Motor neuron (in vitro differentiated cells): ENCODE results near the gene AADACL2. TPM values are rescaled to one million over a fixed set of nuclear protein-coding genes. Genes with fewer than 3 reads are reported as not detected.

ENCODE experiments used
- ATAC-seq, 8 experiments: fragments of 200-7000 bp; cut with Tn5 transposase; replicated peaks in 6 of 8; 2 replicates each; pipeline ENCODE4 v1.8.0; 2021; ENCODE audit warnings: mild to moderate bottlenecking in 8 of 8, moderate library complexity in 8 of 8
- H3K27ac ChIP-seq, 2 donors: fragments of 250-450 bp; sonication (Bioruptor Pico); 2 replicates each; pipeline ENCODE4 v1.9.0; 2021; ENCODE audit warnings: antibody characterized with exemption in 2 of 2, mild to moderate bottlenecking in 2 of 2, moderate library complexity in 1 of 2
- H3K4me1 ChIP-seq, 2 donors: fragments of 250-450 bp; sonication (Bioruptor Pico); replicated peaks in 1 of 2; 2 replicates each; pipeline ENCODE4 v1.6.1; 2021; ENCODE audit warnings: antibody characterized with exemption in 2 of 2, mild to moderate bottlenecking in 2 of 2, moderate library complexity in 1 of 2
- H3K4me3 ChIP-seq, 5 donors: fragments of 250-450 bp; sonication (Bioruptor Pico); 2 replicates each; pipeline ENCODE4 v1.9.0; 2021; ENCODE audit warnings: antibody characterized with exemption in 5 of 5, mild to moderate bottlenecking in 5 of 5, moderate library complexity in 4 of 5
- WGBS, 10 experiments: fragments of 450-650 bp; shearing (Covaris generic); methylation state at CpG; one replicate each; pipeline ENCODE4 v1.0.0; 2022; 5-methylcytosine and 5-hydroxymethylcytosine counted together
- in situ Hi-C, 9 experiments: fragments of 400-800 bp; cut with MboI; loops; one replicate each; pipeline ENCODE4 v1.15.0; 2021; ENCODE audit warnings: low sequenced_read_pairs in 9 of 9, low pct_unique_long_range_greater_than_20kb in 2 of 9; ENCODE audit not compliant: unreplicated experiment in 9 of 9
- total RNA-seq, 8 experiments: library from RNA; unstranded; fragments of 300-600 nt; gene quantifications; 2 replicates each; pipeline versions ENCODE4 v1.2.3 to v1.2.4, GENCODE V29; 2022

Gene AADACL2, protein sequence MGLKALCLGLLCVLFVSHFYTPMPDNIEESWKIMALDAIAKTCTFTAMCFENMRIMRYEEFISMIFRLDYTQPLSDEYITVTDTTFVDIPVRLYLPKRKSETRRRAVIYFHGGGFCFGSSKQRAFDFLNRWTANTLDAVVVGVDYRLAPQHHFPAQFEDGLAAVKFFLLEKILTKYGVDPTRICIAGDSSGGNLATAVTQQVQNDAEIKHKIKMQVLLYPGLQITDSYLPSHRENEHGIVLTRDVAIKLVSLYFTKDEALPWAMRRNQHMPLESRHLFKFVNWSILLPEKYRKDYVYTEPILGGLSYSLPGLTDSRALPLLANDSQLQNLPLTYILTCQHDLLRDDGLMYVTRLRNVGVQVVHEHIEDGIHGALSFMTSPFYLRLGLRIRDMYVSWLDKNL
- total RNA-seq = 10 to 100 TPM in 1 of 8 experiments, 1 to 10 TPM in 1, under 1 TPM in 4, not detected in 2; 0.04 to 30.5 (median 0.12) TPM

DNA sequence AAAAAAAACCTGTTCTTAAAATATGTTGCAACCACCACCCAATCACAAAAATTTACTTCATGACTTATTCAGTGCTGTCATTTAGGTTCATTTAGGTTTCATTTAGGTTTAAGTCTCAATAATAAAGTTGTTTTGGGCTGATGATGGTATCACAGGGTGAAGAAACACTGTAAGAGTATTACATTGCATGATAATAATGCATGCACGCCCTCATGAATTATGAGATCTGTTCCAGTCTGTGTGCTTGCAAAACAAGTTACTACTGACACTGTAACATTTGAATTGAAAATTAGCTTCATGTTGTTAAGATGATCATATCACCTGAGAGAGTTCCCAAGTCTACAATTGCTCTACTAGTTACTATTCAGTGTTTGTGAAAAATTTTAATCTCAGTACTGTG, at the start of gene AADACL2:
AADACL2 (plus strand) TSS at position 315 of the 400 bp plus-strand sequence. CDS start 109 bp downstream, outside the sequence.
- Histone ChIP-seq H3K4me1 (no peaks in the 10 kb centered on the region), H3K27ac (no peak within 1 kb of the TSS), H3K4me3 (no peak within 1 kb of the TSS)
- WGBS, 10 experiments = 0 to 100% (median 44%) methylated on average over 1 of the region's 1 CpG; no CpG with 5 or more reads in 4 of the 10 experiments
- ATAC-seq = peak in 3 of 8 experiments; percentile 83 to 99 (median 95)
- in situ Hi-C loops = no loop called here

DNA sequence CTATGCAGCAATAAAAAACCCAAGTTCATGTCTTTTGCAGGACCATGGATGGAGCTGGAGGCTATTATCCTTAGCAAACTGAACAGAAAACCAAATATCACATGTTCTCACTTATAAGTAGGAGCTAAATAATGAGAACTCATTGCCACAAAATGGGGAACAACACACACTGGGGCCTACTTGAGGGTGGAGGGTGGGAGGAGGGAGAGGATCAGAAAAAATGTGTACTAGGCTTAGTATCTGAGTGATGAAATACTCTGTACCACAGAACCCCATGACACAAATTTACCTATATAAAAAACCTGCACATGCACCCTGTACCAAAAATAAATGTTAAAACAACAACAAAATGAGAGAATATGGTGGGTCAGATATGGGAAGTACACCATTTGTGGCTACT, 49.6 kb upstream of the AADACL2 start:
- ATAC-seq = no peak
- no peaks in the 10 kb centered on the region for H3K4me1 ChIP-seq
- in situ Hi-C loops = no loop called here
- no peak overlapping the region for H3K27ac ChIP-seq
- no peak overlapping the region for H3K4me3 ChIP-seq

DNA sequence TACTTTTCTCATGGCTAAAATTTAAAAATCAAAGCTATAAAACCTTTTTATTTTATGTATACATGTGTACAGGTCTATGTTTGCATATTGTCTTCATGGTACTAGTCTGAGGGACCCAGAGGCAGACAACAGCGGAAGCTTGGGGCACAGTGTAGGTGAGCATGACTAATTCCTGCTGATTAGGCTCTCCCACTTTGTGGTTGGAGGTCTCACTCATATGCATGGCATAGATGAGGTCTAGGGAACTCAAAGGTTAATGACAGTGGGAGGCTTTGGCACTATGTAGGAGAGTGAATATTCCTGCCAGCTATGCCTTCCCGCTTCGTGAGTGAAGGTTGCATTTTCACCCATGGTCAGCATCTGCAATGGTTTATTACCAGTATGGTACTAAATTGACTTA, 47.5 kb upstream of the AADACL2 start:
- Histone ChIP-seq H3K27ac (no peak overlapping the region), H3K4me1 (no peaks in the 10 kb centered on the region), H3K4me3 (no peak overlapping the region)
- ATAC-seq = no peak
- 20 to 100% (median 88%) methylated on average over 1 to 3 of the region's 3 CpGs; no CpG with 5 or more reads in 4 of the 10 experiments for WGBS, 10 experiments
- in situ Hi-C loops = no loop called here

DNA sequence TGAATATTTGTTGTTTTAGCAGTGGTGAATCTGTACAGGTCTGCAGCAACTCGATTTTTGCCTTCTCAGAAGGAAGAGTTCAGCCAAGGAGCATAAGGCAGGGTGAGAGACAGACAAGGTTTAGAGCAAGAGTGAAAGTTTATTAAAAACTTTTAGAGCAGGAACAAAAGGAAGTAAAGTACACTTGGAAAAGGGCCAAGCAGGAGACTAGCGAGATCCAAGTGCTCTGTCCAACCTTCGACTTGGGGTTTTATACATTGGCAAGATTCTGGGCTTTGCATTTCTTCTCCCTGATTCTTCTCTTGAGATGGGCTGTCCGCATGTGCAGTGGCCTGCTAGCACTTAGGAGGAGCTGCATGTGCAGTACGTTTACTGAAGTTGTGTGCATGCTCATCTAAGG, 46.7 kb upstream of the AADACL2 start:
- 19 to 80% (median 56%) methylated on average over 1 to 5 of the region's 5 CpGs for WGBS, 10 experiments
- no peak for ATAC-seq
- no peaks in the 10 kb centered on the region for H3K4me1 ChIP-seq

DNA sequence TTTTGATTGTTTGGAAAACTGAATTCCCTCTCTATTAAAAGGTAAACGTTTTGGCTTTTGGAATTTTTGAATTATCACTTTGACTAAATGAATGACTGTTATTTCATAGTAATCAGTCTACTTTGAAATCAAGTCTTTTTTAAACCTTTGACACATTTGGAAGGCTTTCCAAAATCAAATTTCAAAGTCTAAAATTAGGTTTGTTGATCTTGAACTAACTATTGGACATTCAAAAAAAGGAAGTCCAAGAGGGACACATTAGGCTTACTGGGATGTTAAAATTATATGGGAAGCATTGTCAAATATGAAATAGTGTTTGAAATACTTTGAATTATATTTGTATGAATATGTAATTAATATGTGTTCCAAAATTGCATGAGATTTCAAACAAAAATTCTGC, 45.2 kb upstream of the AADACL2 start:
- no peak for ATAC-seq
- in situ Hi-C loops = no loop called here
- 0 to 67% (median 18%) methylated on average over 1 of the region's 1 CpG for WGBS, 10 experiments
- Histone ChIP-seq H3K4me3 (no peak overlapping the region), H3K4me1 (no peaks in the 10 kb centered on the region), H3K27ac (no peak overlapping the region)

More for the DNA sequence above, 46.7 kb upstream of the AADACL2 start:
- in situ Hi-C loops = no loop called here
- H3K4me3 ChIP-seq = no peak overlapping the region
- no peak overlapping the region for H3K27ac ChIP-seq

DNA sequence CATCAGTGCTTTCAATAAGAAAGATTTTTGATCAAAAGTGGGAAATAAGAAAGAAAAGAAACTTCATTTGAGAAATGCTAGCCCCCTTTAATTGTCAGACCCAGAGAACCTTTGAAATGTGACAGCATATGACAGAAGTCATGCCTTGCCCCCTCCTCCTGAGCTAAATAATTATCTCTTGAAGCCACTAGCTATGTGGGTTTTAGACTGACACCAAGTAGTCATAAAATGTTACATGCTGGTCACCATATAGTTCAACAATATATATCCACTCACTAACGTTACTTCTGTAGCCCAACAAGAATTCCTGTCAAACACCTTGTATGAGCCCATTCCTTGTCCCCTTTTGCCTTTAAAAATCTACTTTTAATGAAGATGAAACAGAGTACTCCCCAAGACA, 43.1 kb upstream of the AADACL2 start:
- no peak overlapping the region for H3K27ac ChIP-seq
- no peak overlapping the region for H3K4me3 ChIP-seq
- WGBS, 10 experiments = 25 to 88% (median 86%) methylated on average over 1 of the region's 1 CpG; no CpG with 5 or more reads in 7 of the 10 experiments
- H3K4me1 ChIP-seq = no peaks in the 10 kb centered on the region
- in situ Hi-C loops = no loop called here
- no peak for ATAC-seq

DNA sequence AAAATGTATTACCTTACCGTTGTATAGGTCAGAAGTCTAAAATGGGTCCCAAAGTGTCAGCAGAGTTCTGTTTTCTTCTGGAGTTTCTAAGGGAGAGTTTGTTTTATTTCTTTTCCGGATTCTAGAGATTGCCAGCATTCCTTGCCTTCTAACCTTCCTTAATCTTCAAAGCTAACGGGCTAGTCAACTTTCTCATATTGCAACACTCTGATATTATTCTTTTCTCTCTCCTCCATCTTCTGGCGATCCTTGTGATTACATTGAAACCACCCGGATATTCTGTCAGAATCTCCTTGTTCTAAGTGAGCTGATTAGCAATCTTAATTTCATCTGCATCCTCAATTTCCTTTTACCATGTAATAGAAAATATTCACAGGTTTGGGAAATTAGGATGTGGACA, 36.2 kb upstream of the AADACL2 start:
- no peak for ATAC-seq
- no peak overlapping the region for H3K4me3 ChIP-seq
- 60 to 97% (median 82%) methylated on average over 3 to 5 of the region's 5 CpGs; no CpG with 5 or more reads in 1 of the 10 experiments for WGBS, 10 experiments
- no peak overlapping the region for H3K27ac ChIP-seq
- in situ Hi-C loops = no loop called here
- no peaks in the 10 kb centered on the region for H3K4me1 ChIP-seq

DNA sequence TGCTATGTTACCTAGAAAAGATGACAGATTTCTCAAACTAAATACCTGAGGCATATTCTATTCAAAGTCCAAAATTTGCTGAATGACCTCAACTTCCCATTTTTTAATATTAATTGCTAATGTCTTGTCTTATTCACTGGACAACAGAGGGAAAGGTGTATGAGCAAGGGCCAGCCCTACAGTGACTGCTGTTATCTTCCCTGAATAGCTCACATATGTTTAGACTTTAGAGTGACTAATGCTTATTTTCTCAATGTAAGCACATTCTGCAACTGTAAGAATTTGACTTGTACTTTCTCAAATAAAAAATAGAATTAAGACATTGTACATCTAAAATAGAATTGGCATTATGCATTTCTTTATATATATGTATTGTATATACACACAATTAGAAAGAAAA, 26.5 kb upstream of the AADACL2 start:
- ATAC-seq = no peak
- H3K4me1 ChIP-seq = no peaks in the 10 kb centered on the region
- in situ Hi-C loops = no loop called here
- H3K27ac ChIP-seq = no peak overlapping the region
- H3K4me3 ChIP-seq = no peak overlapping the region

DNA sequence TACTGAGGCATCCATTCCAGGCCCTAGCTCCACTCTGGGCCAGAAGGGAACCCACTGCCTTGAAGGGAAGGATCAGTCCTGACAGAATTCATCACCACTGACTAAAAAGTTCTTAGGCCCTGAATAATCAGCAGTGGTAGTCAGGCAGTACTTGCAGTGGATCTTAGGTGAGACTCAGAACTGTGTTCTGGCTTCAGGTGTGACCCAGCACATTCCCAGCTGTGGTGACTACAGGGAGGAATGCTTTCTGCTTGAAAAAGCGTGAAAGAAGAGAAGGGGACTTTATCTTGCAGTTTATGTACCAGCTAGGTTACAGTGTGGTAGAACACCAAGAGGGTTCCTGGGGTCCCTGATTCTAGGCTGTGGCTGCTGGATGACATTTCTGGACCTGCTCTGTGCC, 24.9 kb upstream of the AADACL2 start:
- ATAC-seq = no peak
- Histone ChIP-seq H3K27ac (no peak overlapping the region), H3K4me1 (no peaks in the 10 kb centered on the region), H3K4me3 (no peak overlapping the region)
- WGBS, 10 experiments = 80 to 100% methylated on average over 1 of the region's 1 CpG; no CpG with 5 or more reads in 8 of the 10 experiments
- in situ Hi-C loops = no loop called here

DNA sequence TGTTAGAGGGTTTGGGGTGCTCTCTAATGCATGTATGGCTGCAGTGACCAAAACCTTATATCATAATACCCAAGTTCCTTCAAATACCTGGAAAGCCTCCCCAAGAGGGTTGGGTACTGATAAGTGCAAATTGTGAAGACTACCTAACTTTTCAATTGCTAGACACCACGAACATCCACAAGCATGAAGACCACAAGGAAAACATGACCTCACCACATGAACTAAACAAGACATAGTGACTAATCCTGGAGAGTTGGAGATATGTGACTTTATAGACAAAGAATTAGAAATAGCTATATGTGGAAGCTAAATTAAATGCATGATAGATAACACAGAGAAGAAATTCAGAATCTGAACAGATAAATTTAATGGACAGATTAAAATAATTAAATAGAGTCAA, 23.9 kb upstream of the AADACL2 start:
- 0 to 67% (median 39%) methylated on average over 1 of the region's 1 CpG; no CpG with 5 or more reads in 4 of the 10 experiments for WGBS, 10 experiments
- in situ Hi-C loops = no loop called here
- ATAC-seq = no peak
- Histone ChIP-seq H3K4me1 (no peaks in the 10 kb centered on the region), H3K4me3 (no peak overlapping the region), H3K27ac (no peak overlapping the region)

DNA sequence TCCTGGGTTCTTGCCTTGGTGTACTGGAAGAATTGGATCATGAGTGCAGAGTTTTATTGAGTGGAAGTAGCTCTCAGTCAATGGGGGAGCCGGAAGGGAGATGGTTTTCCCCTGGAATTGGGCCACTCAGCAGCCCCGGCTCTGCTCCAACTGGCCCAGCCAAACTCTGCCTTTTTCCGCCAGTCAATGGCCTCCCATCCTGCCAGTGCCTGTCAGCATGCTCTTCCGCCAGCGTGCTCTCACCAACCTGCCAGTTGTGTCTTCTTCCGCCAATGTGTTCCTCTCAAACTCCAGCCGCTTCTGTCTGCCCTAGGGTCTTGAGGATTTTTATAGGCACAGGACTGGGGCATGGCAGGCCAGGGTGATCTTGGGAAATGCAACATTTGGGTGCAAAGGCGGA, 12.4 kb upstream of the AADACL2 start:
- no peak for ATAC-seq
- Histone ChIP-seq H3K4me1 (no peaks in the 10 kb centered on the region), H3K4me3 (no peak overlapping the region), H3K27ac (no peak overlapping the region)
- in situ Hi-C loops = no loop called here
- 75 to 100% (median 93%) methylated on average over 1 to 6 of the region's 8 CpGs; no CpG with 5 or more reads in 1 of the 10 experiments for WGBS, 10 experiments

DNA sequence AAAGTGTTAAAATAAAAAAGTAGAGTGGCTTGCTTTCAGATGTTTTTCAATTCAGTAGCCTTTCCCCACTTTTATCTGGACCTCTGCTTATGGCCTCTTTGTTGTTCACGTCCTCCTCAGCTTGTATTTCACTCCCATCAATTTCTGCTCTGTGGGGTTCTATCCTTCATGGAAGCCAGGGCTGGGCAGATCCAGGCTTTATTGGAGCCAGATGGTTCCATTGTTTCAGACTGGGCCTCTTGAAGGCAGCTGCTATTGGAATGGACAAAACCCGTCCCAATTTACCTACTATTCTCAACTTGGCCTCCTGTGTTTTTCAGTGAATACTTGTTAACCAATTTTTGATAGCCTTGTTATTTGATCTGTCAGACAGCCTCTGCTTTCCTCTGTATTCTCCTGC, 10.9 kb upstream of the AADACL2 start:
- in situ Hi-C loops = no loop called here
- WGBS, 10 experiments = 0 to 93% (median 24%) methylated on average over 1 to 2 of the region's 2 CpGs; no CpG with 5 or more reads in 3 of the 10 experiments
- H3K4me1 ChIP-seq = no peaks in the 10 kb centered on the region
- H3K4me3 ChIP-seq = no peak overlapping the region
- no peak for ATAC-seq
- no peak overlapping the region for H3K27ac ChIP-seq

DNA sequence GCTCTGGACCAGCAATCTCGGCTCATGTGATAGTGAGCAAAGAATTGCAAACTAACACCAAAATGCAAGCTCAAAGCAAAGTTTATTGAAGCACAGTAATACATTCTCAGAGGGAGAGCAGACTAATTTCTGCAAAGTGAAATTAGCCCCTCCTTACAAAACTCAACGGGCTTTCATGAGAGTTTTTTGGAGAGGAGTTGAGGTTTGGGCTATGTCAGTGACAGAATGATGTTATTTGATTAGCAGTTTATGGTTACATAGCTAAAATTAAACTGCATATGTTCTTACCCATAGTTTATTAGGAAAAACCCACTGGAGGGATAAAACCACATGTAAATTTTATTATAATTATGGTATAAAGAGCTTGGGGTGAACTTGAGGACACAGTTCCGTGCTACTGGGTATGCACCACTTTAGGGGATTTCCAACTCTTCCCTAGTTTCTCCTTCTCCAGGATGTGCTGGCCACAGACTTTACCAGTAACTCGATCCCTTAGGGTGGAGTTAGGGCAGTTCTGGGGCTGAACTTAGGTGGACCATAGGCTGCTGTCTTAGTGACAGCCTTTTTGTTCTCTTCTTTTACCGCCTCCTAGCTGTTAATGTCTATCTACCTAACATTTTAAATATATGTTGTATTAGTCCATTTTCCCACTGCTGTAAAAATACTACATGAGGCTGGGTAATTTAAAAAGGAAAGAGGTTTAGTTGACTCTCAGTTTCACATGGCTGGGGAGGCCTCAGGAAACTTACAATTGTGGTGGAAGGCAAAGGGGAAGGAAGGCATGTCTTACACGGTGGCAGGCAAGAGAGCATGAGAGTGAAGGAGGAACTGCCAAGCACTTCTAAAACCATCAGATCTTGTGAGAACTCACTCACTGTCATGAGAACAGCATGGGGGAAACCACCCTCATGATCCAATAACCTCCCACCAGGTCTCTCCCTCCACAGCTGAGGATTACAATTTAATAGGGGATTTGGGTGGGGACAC, 8.9 kb upstream of the AADACL2 start:
- H3K4me3 ChIP-seq = no peak overlapping the region
- in situ Hi-C loops = no loop called here
- ATAC-seq = peak in 3 of 8 experiments; percentile 98 to 99 (median 99)
- 10 to 95% (median 74%) methylated on average over 2 to 6 of the region's 6 CpGs for WGBS, 10 experiments
- H3K4me1 ChIP-seq = no peaks in the 10 kb centered on the region
- H3K27ac ChIP-seq = no peak overlapping the region
